Muscle of back (tissue), 11 donors: ENCODE measurements around the gene CCDC68. TPM values are rescaled to one million over a fixed set of nuclear protein-coding genes. Genes with fewer than 3 reads are reported as not detected.

Experiments used
- DNase-seq, 3 donors: peaks; one replicate each; pipeline versions ENCODE4 v3.0.0 to v3.0.0-alpha.2; 2013
- polyA plus RNA-seq, 10 donors: library from polyadenylated mRNA; unstranded; fragments of 120-200 nt; gene quantifications; one replicate each; pipeline ENCODE4 v1.2.1, GENCODE V29; 2013; ENCODE audit not compliant: insufficient read length in 10 of 10

The CCDC68 gene
- polyA plus RNA-seq, 10 donors = 0.29 to 1.5 (median 0.78) TPM

GRCh38 chr18:54919412-54919811 is 39.8 kb downstream of the CCDC68 start:
- no peak for DNase-seq

DNA sequence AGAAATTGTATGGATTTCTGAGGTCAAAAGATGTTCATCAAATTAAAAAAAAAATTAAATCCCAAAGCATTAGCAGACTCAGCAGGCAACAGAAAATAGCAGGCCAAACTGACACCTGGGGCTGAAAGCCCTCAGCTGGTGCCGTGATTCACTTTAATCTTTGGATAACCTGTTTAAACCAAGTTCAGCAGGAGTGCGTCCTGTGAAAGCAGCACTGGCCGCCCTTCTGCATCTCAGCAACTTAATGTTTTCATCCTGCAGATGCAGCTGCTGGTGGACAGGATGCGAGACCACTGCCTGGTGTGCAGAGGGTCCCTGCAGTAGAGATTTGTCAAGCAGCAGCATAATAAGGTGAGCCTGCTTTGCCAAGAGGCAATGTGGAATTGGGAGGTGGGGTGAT is 41.2 kb downstream of the CCDC68 start:
- peak in 1 of 3 donors; percentile 21 for DNase-seq

DNA sequence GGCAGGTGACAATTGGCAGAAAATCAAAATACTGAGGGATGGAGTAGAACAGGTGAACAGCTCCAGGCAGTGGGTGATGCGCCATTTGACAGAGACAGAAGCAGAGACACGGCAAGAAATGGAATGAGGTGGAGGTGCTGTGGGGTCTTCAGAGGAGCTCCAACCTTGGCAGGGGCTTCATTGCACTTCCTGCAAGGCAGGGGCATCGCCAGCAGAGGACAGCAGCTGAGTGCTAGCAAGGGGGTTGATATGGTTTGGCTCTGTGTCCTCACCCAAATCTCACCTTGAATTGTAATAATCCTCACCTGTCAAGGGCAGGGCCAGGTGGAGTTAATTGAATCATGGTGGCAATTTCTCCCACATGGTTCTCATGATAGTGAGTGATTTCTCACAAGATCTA is 42.8 kb downstream of the CCDC68 start:
- no peak for DNase-seq

- DNase-seq = no peak
These were observed 44.4 kb downstream of the CCDC68 start for GRCh38 chr18:54914816-54915215.

GRCh38 chr18:54911551-54911950 is 47.7 kb downstream of the CCDC68 start:
- no peak for DNase-seq

- DNase-seq = no peak
These were observed 48.9 kb downstream of the CCDC68 start for GRCh38 chr18:54910161-54910919.

DNA sequence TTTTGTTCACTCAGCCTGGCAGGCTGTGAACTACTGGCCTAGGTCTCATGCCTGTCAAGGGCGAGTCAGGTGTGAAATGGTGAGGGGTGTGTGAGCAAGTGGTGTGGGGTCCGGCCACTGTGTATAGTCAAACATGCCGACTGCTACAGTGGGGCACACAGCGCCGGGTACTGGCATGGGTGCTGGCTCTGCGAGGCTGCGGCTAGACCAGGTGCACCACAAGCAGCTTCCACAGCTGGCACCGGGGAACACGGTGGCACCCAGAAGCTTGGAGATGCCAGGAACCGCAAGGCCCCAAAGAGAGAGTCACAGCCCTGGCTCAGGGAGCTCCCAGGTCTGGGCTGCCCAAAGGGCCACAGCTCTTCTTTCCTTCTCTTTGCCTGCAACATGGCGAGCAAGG is 49.7 kb downstream of the CCDC68 start:
- no peak for DNase-seq

DNA sequence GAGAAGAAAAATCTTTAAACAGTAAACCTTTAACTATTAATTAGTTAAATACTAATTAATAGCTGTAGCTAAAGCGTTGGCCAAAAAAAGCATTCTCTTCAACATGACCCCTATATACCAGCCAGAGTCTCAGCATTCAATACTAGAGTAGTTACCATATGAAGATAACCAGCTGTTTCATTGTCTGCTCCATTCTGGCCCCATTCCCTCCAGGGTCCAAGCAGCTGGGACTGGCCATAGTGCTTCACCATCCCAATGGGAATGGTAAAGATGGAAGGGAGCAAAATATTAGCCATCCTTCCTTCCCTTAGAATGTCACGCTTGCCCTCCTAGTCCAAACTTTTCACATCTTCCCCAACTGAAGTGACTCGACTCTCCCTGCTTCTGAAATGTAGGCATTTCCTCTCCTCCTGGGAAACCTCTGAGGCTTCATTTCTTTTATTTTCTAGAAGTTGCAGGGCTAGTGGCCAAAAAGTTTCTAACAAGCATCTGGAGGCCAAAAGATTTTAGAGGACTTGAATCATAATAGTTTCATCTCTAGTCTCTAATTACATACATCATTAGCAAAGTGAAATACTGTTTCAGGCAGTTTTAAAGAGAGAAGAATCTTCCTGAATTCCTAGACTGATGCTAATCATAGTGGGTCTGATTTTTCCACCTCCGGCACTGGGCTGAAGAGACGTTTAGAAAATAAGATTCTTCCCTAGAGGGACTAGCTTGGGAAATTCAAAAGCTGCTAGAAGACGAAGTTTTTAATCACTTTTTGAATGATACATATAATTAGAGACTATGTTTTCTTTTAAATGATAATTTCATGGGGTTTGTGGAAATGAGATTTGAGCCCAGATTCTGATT is 52.7 kb downstream of the CCDC68 start:
- peak in 1 of 3 donors; percentile 16 for DNase-seq

DNA sequence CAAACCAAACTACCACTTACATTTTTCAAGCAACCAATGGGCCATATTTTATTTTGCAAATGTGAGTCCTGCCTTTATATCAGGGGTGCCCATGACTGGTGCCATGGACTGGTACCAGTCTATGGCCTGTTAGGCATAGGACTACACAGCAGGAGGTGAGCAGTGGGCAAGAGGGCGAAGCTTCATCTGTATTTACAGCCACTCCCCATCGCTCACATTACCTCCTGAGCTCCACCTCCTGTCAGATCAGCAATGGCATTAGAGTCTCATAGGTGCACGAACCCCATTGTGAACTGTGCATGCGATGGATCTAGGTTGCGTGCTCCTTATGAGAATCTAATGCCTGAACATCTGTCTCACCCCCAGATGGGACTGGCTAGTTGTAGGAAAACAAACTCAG is 53.6 kb downstream of the CCDC68 start:
- no peak for DNase-seq

- DNase-seq = no peak
These were observed 54.7 kb downstream of the CCDC68 start for GRCh38 chr18:54904581-54904980.

DNA sequence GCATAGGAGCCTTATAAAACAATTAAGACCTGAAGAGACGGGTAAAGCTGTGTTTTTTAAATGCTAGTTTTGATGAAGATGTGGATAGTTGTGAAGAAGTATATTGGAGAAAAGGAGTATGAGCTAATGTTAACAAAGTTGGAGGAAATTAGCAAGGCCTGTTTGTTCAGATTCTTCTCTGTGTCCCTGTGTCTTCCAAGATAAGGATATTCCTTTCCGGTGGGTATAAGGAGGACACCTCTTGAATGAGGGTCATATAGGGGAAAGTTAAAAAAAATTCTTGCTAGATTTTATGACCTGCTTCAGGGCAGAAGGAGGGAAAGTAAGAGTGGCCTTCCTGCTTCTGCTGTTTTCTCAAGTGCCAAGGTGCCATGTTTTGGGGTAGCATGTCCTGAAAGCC is 59.0 kb downstream of the CCDC68 start:
- DNase-seq = no peak

- DNase-seq = no peak
These were observed 59.8 kb downstream of the CCDC68 start for GRCh38 chr18:54899500-54899899.

DNA sequence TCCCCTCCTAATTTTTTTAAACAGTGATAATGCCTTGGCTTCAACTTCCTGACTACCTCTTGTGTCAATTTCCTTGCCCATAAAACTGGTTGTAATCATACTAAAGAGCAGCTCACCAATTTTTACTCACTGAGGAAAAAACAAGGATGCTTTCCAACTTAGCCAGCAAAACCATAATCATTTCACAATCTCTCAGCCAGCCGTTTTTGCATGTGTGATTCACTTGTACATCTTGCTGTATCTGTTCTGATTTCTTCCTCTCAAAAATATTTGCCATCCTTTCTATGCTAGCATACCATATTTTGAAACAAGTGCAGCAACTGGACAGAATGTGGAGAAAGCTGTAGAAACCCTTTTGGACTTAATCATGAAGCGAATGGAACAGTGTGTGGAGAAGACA is 70.3 kb downstream of the CCDC68 start:
- no peak for DNase-seq

DNA sequence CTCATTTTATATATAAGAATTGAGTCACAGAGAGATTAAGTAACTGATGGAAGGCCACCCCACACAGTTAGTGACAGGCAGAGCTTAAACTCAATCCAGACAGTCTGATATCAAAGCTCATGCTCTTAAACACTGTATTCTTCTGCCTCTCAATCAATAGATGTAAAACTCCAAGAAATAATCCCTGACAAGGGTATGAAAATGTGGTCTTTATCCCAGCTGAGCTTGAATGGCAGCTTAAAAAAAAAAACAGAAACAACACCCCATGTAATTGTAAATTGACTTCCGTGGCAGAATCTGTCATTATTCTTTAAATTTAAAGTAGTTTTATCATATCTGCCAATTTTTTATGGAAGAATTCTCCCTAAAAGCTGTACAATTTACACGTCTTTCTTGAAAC is 70.9 kb downstream of the CCDC68 start:
- DNase-seq = no peak

DNA sequence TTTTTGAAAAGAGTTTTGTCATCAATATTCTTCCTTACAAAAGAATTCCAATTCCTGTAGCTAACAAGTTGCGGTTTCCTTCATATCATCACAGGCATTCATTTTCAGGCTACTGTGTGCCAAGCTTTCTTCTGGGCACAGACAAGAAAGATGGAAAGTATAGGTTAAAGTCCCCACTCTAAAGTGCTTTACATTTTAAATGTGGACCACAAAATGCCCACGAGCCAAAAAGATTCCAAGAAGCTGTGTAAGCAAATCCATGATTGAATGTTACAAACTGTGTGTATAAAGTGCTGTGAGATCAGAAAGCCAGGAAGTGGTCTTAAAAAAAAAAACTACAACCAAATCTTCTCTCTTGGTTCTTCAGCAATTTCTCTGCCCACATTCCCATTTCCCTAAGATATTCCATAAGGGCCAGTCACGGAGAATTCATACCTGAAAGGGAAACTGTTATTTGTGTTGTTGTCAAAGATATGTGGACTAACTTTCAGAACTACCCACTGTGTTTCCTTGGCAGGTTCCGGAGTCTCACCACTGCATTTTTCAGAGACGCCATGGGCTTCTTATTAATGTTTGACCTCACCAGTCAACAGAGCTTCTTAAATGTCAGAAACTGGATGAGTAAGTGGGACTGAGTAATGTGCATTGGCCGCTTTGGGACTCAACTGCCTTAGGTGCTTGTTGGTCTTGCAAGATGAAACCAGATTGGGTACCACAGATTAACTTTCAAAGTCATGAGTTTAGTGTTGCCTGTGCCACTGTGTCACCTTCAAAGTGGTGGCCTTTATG is 75.3 kb downstream of the CCDC68 start:
- no peak for DNase-seq

GRCh38 chr18:54882318-54882717 is 76.9 kb downstream of the CCDC68 start:
- DNase-seq = no peak

- peak in 1 of 3 donors; percentile 19 for DNase-seq
These were observed 78.0 kb downstream of the CCDC68 start for GRCh38 chr18:54881229-54881768.

GRCh38 chr18:54880395-54881105 is 78.7 kb downstream of the CCDC68 start:
- DNase-seq = peak in 2 of 3 donors; percentile 28 to 37

DNA sequence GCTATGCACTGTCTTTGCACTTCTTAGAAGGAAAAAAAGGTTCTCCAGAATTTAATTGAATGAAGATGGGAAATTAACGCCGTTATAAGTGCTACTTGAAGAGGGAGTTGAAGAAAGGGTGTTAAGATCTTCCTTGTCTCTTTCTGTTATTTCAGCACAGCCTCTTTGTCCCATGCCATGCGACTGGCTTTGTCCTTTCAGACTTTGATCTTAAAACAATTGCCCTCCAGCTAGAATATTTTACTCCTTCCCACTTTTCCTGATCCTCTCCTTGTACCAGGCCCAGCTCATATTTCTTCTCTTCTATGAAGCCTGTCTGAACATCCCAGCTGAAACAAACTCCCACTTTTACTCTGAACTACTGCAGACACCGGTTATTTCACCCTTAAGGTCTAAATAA is 79.6 kb downstream of the CCDC68 start:
- DNase-seq = no peak

DNA sequence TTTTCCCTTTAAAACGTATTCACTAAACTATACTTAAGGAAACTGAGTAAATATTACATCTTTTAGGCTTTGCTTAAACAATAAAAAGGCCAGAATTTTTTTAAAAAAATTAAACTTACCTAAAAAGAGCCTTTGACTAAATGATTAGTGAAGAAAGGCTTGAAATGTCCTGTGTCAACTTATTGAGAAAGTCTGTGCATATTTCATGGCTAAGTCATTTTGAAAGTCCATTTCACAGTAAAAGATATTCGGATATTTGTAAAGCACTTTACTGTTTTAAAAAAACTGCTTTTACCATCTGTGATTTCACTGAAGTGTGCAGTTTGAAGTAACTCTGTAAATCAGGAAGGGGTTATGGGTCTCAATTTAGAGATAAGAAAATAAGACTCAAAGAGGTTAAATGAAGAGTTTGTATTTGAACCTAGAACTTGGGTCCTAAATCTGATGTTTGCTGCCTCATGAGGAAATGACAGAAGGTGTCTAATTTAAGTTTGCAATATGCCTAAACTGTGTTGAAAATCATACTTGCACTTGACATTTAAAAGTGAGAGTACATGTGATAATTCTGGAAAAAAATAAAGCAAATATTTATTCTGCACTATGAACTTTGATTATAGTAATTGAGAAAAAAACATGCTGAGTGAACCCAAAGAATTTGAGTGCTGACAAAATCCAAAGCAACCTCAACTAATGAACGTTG is 80.5 kb downstream of the CCDC68 start:
- DNase-seq = no peak

GRCh38 chr18:54878159-54878622 is 81.1 kb downstream of the CCDC68 start:
- no peak for DNase-seq
